B cell (primary cell): ENCODE measurements around the gene HCK.

Experiments
- EZH2 ChIP-seq: IDR thresholded peaks from 2 replicates; pipeline ENCODE4 v1.6.1; 2012; ENCODE audit warnings: borderline replicate concordance, low read depth, mild to moderate bottlenecking, moderate library complexity, low read length; ENCODE audit not compliant: insufficient read depth, poor library complexity, severe bottlenecking
- TF ChIP-seq, protein P1 (sequence below): fragments of 200-600 bp; IDR thresholded peaks from one replicate; pipeline ENCODE4 v1.8.0; 2022; ENCODE audit warnings: antibody characterized with exemption, mild to moderate bottlenecking

DNA sequence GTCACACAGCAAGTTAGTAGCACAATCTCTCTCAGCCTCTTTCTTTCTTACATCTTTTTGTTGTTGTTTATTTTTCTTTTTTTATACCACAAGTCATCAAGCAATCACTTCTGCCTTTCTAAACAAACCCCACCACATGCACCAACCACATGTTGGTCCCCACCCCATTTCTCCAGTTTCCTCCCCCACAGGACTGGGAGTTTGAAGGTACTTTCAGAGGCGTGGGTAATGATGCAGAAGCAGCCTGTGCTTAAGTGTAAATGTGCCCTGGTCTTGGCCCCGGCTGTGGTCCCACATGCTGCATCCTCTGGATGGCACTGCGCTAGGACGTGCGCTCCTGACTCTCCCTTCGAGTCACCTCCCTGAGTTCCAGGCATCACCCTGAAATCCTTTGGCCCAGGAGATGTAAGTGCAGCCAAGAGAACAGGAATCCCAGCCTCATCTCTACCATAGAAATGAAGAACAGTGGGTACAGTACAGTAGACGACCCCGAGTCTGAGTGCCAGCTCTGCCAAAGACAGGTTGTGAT is 5.7 kb downstream of the HCK start:
- TF ChIP-seq, protein P1, sequence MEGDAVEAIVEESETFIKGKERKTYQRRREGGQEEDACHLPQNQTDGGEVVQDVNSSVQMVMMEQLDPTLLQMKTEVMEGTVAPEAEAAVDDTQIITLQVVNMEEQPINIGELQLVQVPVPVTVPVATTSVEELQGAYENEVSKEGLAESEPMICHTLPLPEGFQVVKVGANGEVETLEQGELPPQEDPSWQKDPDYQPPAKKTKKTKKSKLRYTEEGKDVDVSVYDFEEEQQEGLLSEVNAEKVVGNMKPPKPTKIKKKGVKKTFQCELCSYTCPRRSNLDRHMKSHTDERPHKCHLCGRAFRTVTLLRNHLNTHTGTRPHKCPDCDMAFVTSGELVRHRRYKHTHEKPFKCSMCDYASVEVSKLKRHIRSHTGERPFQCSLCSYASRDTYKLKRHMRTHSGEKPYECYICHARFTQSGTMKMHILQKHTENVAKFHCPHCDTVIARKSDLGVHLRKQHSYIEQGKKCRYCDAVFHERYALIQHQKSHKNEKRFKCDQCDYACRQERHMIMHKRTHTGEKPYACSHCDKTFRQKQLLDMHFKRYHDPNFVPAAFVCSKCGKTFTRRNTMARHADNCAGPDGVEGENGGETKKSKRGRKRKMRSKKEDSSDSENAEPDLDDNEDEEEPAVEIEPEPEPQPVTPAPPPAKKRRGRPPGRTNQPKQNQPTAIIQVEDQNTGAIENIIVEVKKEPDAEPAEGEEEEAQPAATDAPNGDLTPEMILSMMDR, result no peak
- no peak for TF ChIP-seq EZH2
